Breast epithelium (tissue), 3 donors: ENCODE results near the gene RNU6-7.

ENCODE experiments used
- CTCF ChIP-seq, 3 donors: fragments of 450-650 bp; IDR thresholded peaks; one replicate each; pipeline ENCODE4 v1.5.1; 2016 to 2017; ENCODE audit warnings: antibody characterized with exemption in 3 of 3, mild to moderate bottlenecking in 3 of 3, moderate library complexity in 3 of 3
- POLR2A ChIP-seq: fragments of 450-650 bp; IDR thresholded peaks from one replicate; pipeline ENCODE4 v1.6.1; 2016; ENCODE audit warnings: antibody characterized with exemption, mild to moderate bottlenecking, moderate library complexity
- POLR2AphosphoS5 ChIP-seq, 3 donors: sonication (generic); formaldehyde crosslinking; IDR thresholded peaks; one replicate each; pipeline ENCODE4 v1.6.1; 2017; ENCODE audit warnings: antibody characterized with exemption in 3 of 3

- TF ChIP-seq POLR2AphosphoS5 (IDR thresholded peaks at IDR 0.05) (no peak), CTCF (IDR thresholded peaks at IDR 0.05) (no peak), POLR2A (no peak)
Measured at GRCh38 chr14:32233260-32233659, 31.4 kb downstream of the RNU6-7 start.
